NCI-H526 treated with DMSO at 0.1 percent for 48 hours (cell line): ENCODE data around the gene SYNJ2.

Source experiments
- DNase-seq: peaks from one replicate; lab custom pipeline; 2025; lab: John Stamatoyannopoulos, UW

The SYNJ2 gene

DNA sequence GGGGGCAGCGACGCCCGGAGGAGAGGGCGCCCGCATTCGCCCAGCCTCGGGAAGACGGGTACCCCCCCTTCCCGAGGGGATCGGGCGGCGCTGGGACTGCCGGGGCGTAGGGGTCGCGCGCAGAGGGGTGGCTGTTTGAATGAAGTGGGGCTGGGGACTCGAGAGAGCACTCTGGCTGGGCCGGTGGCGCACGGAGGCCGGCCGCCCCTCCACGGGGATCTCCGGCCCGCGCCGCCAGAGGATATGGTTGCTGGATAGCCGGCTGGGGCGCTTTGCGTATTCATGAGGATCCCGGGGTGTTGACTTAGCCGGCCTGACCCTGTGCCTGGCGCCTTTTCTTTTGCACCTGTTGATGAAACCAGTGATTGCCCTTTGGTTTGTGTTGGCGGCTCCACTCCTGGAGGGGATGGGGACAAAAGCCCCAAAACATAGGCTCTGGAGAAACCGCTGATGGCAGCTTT lies 469 bp downstream of the SYNJ2 start:
- peak; percentile 82 for DNase-seq

DNA sequence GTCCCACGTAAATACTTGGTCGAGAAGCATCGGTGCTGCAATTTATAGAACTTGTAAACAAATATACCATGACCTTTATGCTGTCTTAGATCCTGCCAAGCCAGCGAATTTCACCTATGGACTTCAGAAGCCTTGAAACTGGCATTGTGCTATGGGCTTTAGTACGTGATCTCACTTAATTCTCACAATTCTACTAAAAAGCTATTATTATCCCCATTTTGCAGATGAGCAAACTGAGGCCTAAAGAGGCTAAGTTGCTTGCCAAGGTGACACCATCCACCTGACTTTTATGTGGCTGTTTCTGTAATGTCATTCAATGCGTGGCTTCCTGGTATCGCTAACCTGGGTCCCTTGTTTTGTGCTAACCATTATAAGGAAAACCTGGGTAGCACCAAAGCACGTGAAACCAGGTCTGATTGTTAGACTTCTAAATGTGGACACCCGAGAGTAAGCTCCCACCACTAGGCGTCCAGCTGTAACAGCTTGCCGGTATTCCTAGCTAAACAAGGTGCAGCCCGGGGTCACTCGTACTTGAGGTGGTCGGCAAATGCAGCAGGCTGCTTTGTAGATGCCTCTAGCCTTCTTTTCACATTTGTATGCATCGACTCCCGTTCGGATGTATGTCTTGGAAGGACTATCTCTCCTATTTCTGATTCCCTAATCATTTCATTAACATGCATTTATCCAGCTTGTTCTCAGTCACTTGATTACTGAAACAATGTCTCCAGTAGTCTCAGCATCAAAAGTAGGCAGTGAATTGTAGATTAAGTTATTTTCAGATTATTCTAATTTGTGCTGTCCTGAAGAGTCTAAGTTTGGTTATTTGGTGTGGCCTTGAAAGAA lies 1.1 kb downstream of the SYNJ2 start:
- no peak for DNase-seq

DNA sequence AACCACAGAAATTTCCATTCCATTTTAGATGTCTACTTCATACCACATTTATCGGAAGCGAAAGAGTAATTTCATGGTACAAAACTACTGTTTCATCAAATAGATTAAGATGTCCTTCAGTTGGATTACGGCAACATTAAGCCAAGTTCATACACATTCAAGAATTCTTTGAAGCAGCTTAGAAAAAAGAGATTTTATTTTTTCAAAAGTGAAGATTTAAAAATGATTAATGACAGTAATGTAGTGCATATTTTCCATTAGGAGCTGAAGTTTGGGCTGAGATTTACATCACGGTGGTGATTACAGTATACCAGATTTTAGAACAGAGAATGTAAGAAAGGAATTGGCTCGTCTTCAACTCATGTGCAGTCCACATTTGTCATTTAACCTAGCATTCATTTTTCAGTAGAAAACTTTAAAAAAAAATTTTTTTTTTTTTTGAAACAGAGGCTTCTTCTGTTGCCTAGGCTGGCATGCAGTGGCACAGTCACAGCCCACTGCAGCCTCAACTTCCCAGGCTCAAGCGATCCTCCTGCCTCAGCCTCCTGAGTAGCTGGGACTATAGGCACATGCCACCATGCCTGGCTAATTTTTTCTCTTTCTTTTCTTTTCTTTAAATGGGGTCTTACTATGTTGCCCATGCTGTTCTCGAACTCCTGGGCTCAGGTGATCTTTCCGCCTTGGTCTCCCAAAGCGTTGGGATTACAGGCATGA lies 1.9 kb downstream of the SYNJ2 start:
- DNase-seq, result no peak

DNA sequence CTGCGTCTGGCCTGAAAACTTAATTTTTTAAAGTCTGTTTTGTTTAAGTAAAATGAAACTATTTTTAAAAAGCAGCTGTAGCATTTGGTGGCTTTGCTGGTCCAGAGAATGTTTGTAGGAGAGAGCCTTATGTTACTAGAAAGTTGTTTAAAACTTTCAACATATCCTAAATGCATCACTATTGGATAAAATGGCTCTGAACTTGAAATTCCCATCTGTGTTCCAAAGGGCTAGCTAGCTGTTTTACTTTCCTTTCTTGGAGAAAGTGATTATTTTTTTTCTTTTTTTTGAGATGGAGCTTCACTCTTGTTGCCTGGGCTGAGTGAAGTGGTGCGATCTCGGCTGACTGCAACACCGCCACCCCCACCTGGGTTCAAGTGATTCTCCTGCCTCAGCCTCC lies 2.5 kb downstream of the SYNJ2 start:
- DNase-seq, result no peak

DNA sequence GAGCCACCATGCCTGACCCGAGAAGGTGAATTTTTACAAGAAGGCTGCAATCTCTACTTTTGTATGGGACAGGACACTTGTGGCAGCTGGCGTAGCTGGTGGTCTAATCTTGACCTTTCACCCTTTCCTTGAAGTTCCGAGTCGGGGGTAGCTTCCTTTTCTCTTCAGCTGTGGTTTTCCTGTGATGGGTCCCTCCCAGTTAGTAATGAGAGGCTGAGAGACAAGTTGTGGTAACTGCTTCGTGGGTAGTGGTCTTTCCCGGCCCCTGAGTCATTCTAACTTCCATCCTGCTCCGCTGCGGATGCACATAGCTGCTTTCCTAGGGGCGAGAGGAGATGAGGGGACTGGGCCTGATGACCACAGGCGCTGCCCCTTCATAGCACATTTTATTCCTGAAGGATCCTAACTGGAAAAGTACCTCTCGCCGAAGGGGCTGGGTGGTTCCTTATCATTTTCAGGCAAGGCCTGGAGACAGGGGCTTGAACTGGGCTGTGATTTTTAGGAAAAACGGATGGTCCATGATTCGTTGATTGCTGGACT lies 3.1 kb downstream of the SYNJ2 start:
- DNase-seq, result no peak

DNA sequence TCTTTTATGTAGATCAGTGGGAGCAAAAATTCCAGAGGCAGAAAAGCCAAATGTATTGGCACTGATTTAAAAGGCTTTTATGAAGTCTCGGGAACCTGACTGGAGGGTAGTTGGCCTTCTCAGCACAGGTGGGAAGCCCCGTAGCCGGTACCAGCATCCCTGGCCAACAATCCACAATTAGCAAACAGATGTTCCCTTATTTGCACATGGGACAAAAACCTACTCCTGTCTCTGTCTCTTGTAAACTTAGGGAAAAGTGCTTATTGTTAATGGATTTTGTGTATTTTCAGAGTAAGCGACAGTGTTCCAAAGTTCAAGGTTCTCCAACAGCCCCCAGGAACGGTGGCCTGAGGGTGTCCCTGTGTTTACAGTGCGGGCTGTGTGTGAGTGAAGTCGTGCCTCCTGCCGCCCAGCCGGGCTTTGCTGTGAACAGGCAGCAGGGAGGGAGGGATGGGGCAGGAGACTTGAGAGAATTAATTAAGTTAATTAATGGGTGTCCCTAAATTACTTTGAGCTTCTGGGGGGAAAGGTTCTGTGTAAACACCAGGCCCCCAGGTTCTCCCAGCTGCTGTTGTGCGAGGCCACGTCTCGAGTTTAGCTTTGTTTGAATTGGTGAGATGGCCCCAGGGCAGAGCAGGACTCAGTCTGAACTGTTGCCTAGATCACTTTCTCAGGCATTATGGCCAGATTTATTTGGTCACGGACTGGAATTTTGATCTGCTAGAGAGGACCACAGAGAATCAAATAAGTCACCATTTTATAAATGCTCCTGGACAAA lies 3.9 kb downstream of the SYNJ2 start:
- DNase-seq, result peak; percentile 55

DNA sequence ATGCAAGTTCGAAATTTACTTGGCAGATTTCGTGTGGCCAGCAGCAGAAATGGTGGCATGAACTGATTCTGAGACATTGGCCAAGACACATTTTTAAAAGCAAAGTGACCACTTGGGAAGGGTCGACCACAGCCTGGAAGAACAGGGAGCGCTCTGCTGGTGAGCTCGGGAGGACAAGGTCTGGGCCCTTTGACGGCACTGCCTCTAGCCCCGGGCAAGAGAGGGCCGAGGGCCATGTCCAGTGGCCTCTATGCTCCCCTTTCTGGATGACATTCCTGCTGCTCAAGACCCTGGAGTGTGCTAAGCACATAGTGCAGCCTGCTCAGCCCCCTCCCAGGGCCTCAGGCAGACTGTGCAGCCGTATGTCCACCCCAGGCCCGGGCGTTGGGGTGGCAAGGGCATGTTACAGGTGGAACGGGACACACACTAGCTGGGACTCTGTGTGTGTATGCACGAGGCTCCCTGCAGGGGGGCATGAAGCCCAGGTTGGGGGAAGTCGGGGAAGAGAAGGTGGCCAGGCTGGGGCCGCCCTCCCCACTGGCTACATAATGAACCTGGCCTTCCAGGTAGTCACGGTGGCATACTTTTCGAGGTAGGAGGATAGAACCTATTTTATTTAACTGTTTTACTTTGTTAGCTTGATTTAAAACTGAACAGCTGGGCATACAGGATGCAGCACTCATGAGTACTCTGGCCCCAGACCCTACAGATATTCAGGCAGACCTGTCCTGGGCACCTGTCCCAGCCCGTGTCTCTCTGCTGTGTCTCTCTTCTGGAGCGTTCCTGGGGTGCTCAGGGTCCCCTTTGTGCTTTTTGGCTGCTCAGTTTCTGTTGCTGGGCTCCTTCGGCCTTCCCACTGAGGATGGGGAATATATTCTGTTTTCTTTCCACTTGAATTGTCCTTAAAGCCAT lies 6.4 kb downstream of the SYNJ2 start:
- no peak for DNase-seq

DNA sequence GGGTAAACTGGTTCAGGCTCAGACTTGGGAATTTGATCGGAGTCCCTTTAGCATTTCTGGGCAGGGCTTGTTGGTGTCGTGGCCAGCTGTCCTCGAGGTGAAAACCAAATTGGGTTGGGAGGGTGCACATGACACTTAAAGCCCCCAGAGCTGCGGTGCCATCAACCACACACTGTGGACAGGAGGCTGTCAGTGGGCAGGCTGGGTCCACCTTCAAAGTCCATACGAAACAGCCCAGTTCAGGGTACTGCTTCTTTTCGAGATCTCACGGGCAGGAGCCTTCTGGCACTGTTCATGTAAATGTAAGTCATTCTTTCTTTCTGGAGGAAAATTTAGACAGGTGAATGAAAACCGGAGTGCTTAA lies 7.0 kb downstream of the SYNJ2 start:
- no peak for DNase-seq

DNA sequence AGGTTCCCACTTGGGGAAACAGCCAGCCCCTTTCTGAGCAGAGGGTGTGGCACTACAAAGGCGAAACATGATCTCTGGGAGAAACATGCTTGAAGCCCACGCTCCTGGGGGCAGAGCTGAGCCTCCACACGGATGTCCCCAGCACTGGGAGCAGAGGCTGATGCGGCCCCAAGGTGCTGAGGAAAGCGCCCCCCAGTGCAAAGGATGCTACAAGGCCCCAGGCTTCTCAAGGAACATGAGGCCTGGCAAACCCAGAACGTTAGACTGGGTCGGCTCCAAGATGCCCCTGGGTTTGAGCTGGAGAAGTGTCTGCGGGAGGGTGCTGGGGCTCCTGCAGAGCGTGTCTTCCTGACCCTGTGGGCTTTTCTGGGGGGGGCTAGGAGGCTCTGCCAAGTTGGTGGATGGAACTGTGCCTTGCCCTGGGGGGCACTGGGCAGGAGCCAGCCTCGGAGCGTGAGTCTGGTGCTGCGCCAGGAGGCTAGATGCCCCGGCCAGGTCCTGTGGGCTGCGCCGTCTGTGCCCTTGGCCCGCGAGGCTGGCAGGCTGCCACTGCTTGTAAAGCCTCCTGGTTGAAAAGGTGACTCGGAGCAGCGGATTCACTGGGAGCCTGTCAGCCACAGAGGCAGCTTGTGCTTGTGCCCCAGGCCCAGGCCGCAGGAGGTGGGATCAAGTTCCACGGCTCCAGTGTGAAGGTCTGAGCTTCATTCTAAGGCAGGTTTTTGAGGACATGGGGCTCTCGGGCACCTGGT lies 8.1 kb downstream of the SYNJ2 start:
- DNase-seq, result peak; percentile 33

DNA sequence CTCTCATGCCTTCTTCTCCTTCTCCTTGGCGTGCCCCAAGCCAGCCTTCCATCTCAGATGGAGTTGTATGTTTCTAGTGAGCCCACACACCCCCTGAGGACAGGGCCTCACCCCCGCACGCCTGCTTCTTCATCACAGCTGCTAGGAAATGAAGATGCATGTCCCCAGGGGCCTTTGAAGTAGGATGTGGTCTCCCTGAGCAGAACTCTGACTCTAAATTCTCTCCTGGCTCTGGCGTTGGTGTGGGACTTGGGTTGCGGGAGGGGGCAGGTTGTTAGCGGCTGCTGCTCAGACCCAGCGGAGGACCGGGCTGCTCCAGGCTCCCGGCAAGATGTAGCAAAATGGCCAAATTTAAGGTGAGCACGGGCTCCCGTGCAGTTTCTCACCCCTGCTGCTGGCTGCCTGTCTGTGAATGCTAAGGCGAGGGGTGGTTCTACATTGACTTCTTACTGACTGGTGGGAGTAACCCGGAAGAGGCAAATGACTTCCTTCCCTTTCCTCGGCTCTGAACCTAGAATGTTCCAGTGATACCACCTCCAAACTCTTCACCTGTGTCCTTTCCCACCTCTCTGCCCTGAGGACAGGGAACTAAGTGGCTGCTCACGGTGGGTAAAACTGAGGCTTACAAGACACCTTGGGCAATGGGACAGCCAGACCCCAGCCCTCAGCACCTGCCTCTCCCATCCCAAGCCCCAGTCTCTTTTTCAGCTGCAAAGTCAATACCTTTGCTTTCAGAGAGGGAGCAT lies 8.8 kb downstream of the SYNJ2 start:
- no peak for DNase-seq

DNA sequence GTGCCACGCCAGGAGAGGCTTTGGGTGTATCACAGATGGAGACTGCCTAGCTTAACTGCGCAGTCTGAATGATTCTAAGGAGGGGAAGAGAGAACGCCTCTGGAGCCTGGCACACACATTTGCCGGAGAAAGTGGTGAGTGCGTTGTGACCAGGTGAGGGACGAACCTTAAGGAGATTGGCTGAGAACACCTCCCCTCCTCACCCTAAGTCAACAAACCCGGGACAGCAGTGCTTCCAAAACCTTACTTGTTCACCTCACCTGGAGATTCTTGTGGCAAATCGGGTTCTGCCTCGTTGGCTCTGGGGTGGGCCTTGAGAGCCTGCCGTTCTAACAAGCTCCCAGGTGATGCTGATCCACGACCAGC lies 9.4 kb downstream of the SYNJ2 start:
- DNase-seq, result no peak

DNA sequence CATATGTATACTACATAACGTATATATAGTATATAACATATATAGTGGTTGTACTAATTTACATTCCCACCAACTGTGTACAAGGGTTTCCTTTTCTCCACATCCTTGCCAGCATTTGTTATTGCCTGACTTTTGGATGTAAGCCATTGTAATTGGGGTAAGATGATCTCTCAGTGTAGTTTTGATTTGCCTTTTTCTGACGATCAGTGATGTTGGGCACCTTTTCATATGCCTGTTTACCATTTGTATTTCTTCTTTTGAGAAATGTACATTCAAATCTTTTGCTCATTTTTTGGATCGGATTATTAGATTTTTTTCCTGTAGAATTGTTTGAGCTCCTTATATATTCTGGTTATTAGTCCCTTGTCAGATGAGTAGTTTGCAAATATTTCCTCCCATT lies 11.4 kb downstream of the SYNJ2 start:
- no peak for DNase-seq

DNA sequence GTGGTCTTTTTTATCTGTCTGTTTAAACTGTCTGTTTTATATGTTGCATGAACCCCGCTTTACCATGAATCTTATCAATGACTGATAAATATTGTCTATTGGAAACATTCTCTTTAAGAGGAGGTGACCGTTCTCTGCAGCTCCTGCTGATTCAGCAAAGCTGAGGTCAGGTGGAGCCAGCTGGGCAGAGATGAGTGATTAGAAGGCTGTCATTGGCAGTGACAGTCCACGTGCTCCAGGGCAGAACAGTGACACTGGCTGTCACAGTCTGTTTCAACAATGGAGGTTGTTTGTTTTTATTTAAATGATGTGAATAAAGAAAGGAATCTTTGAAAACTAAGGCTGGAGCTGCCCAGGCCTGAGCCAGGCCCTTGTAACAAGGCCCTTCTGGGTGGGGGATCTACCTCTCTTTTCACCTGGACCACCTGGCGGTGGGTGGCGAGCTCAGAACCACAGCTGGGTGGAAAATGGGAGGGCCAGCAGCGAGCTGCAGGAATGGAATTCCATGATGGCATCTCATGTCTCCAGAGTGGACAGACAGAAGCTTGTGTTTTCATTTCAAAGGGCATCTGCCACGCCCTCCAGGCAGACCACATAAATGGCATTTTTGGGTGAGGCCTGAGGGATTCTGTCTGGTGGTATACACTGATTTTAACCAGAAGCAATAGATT lies 12.6 kb downstream of the SYNJ2 start:
- no peak for DNase-seq

DNA sequence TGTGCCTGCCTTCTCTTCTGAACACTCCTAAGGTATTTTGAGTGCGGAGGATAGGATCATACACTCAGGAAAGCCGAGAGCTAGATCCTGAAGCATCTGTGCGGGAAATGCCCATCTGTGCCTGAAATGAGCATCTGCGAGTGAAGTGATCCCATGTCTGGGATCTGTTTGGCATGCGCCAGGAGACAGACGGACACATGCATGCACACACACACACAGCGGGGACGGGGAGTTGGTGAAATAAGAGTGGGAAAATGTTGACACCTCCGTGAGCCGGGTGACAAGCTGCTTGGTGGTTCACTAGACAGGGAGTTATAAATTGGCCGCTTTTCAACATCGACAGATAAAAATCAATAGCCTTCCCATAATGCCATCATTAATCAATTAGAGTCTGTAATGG lies 13.8 kb downstream of the SYNJ2 start:
- DNase-seq, result no peak

DNA sequence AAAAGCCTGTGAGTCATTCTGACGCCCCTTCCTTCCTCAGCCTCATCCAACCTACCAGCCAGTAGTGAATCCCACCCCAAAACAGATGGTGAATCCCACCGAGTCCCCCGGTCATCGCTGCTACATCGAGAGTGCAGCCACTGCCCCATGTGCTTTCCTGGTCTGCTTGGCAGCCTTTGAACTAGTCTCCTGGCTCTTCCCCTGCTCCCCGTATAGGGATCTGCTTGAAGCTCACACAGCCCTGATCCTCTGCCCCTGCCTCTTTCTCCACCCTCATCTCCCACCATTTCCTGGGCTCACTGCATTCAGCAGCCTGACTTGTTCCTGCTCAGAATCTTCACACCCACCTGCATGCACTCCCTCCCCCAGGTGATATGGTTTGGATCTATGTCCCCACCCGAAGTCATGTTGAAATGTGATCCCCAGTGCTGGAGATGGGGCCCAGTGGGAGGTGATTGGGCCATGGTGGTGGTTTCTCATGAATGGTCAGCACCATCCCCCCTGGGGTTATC lies 14.6 kb downstream of the SYNJ2 start:
- no peak for DNase-seq

DNA sequence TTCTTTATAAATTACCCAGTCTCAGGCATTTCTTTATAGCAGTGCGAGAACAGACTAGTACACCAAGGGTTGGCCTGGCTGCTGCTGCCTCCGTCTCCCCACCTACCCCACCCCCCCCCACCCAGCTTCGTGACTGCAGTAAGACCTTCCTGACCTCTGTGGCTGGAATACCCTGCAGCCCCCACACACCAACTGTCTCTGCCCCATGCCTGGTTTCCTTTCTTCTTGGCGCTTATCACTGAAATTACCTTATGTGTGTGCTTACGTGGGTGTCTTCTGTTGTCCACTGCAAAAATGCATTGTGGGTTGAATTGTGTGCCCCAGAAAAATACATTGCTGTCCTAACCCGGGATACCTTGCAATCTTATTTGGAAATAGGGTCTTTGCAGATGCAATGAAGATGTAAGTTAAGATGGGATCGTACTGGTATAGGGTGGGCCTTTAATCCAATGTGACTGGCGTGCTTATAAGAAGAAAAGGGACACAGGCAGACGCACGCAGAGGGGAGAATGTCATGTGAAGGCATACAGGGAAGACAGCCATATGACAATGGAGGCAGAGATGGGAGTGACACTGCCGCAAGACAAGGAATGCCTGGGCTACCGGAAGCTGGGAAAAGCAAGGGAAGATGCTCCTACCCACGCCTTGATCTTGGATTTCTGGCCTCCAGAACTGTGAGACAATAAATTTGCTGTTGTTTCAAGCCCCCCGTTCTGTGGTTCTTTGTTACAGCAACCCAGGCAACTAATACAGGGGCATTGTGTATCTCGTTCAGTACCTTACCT lies 15.4 kb downstream of the SYNJ2 start:
- no peak for DNase-seq

DNA sequence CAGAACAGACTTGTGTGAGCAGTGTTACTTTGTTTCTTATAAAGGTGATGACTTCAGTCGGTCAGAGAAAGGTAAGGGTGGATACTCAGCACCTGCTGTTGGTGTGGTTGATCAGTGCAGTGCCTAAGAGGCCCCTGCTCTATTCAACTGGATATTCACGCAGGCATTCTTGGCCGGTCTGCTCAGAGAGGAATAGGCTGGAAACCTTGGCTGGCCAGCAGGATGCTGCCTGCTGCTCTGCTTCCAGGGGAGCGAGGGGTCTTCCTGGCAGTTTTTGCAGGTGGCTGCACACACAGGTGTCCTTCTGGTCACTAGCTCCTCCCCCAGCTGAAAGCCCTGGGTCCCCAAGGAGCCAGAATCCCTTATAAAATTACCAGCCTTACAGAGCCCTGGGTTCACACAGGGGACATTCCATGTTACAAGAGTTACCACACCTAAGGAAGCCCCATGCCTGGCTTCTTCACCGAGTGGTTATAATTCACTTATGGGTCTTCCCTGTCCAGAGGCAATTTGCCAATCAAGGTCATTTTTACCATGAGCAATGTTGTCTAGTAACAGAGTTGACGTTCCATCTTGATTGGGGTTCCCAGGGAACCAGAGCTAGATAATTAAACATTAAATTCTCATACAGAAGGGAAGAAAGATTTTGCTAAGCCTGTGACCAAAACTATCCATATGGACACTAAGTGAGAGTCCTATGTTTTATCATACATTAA lies 16.4 kb downstream of the SYNJ2 start:
- no peak for DNase-seq

DNA sequence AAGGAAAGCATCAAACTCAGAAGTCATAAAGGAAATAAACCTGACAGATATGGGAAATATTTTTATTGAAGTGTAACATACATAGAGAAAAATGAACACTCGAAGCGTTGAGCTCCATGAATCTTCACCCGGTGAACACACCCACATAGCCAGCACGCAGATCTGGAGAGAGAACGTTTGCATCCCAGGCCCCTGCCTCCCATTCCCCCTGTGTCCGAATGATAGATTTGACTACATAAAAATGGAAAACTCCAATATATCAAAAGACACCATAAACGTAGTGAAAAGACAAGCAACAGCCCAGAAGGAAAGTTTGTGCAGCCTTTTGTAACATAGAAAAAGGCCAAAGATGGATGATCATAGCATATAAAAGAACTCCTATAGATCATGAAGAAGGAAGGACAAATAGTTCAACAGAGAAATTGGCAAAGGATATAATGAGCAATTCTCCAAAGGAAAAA lies 17.1 kb downstream of the SYNJ2 start:
- no peak for DNase-seq
